GM12872 (cell line): Measurements from ENCODE around the gene ACACA.

Experiments used
- CTCF ChIP-seq: IDR thresholded peaks from 3 replicates; pipeline ENCODE4 v1.5.1; 2011; ENCODE audit warnings: low read depth, mild to moderate bottlenecking, low read length, moderate library complexity; ENCODE audit not compliant: insufficient read depth

Gene ACACA

DNA sequence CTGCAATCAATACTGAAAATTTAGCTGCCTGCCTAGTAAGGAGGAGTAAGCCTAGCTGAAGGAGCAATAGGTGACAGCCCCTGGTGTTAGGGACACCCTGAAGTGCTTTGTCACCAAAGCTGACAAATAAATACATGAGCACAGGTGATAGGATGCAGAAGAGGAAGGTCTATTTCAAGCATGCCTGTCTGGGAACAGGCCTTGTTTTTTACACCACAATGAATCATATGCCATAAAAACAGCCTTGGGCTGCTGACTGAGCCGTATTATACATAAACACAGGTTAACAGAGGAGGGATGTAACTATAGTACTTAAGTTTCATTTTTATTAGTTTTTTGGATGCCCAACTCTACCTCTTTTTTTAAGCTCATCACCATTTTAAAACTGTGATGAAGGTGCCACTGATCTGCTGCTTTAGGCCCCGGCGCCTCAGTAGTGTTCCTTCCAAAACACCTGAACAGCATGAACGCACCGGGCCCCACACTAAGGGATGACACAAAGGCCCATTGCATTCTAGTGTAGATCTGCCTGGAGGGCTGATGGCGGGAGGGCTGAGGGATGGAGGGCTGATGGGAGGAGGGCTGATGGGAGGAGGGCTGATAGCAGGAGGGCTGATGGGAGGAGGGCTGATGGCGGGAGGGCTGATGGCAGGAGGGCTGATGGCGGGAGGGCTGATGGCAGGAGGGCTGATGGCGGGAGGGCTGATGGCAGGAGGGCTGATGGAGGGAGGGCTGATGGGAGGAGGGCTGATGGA, 307.5 kb downstream of the ACACA start:
- TF ChIP-seq CTCF: no peak

DNA sequence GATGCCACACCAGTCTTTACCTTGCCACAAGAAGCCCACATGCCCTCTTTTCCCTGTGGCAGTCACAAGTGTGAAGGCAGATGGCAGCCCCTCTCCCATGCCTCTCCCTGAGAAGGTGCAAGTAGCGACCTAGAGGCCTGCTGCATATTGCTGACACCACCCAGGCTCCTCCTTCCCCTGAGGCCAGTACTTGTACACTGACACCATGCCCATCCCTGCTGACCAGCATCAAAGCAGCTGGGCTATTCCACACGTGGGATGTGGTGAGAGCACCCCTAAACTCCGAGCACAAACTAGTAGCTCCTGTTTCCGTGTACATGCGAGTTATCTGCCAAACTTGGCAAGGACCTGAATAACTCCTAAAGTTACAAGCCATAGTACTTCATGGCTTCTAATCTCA, 308.5 kb downstream of the ACACA start:
- TF ChIP-seq CTCF: no peak

DNA sequence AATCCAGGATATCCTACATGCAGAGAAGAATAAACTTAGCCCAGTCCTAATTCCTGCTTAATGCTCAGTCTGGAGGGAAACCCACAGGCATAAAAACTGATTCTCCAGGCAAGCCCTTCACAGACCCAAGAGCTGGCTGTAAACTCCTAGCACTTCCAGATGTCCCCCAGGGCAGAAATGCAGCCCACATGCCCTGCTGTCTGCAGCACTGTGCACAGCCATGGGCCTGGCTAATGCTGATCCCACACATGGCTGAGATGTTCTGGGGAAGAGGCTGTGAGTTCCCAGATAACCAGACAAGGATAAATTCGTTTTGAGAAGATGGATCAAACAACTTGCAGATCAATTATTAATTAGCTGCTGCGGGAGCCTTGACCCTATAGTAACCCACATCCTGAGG, 309.5 kb downstream of the ACACA start:
- no peak for TF ChIP-seq CTCF

GRCh38 chr17:37096071-37096470, 310.6 kb downstream of the ACACA start:
- TF ChIP-seq CTCF: no peak

DNA sequence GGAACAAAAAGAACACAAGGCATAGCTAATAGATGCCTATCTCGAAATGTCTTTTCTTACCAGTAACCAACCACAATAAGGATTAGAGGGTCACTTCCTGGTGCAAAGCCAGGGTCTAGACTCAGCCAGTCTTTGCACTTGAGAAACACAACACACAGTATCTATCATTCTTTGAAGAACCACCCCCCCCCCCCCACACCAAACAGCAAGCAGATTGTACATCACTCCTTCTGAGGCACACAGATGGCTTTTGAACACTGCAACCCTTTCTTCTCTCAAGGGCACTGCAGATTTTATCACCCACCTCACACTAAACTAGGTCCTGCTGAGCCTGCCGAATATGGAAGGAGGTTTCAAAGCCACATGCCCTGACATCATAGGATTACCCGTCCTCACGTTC, 312.2 kb downstream of the ACACA start:
- TF ChIP-seq CTCF: no peak

- TF ChIP-seq CTCF: no peak
Observed at GRCh38 chr17:37092701-37093100, 313.9 kb downstream of the ACACA start.

DNA sequence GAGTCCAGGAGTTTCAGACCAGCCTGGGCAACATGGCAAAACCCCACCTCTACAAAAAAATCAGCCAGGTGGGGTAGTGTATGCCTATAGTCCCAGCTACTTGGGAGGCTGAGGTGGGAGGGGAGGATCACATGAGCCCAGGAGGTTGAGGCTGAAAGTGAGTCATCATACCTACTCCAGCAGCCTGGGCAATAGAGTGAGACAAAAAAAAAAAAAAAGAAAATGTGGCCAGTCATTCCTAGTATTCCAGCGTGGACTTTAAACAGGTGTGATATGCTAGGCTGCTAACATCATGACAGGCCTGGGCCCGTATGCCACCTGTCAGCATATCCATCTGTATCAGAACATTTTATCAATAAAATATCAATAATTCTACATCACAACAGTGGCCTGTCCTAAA, 314.6 kb downstream of the ACACA start:
- TF ChIP-seq CTCF: no peak
